Colon (tissue), 2 donors: ENCODE measurements around the gene ZDHHC19.
"Not testable (repeated sequence)": the region's sequence is repeated elsewhere in the genome, so short reads cannot be mapped to it uniquely, and the experiment has no call there.

Experiments
- FAIRE-seq: peaks from 2 replicates; lab custom pipeline; 2012; peaks lifted over from hg19 to GRCh38; lab: Jason Lieb, UNC
- donor health status: control.
- donor health status: control.

The ZDHHC19 gene

GRCh38 chr3:196222876-196223595, 11.8 kb upstream of the ZDHHC19 start:
- no peak for FAIRE-seq

- FAIRE-seq: no peak
Measured at GRCh38 chr3:196220991-196221390, 9.8 kb upstream of the ZDHHC19 start.

- FAIRE-seq: no peak
Measured at GRCh38 chr3:196220587-196220986, 9.4 kb upstream of the ZDHHC19 start.

- FAIRE-seq: no peak
Measured at GRCh38 chr3:196219970-196220311, 8.7 kb upstream of the ZDHHC19 start.

GRCh38 chr3:196219194-196219969, 8.2 kb upstream of the ZDHHC19 start:
- FAIRE-seq: no peak

GRCh38 chr3:196218155-196218712, 7.0 kb upstream of the ZDHHC19 start:
- no peak for FAIRE-seq

- FAIRE-seq: no peak
Measured at GRCh38 chr3:196217307-196218154, 6.3 kb upstream of the ZDHHC19 start.

- no peak for FAIRE-seq
Measured at GRCh38 chr3:196216681-196217211, 5.5 kb upstream of the ZDHHC19 start.

- no peak for FAIRE-seq
Measured at GRCh38 chr3:196216089-196216564, 4.9 kb upstream of the ZDHHC19 start, which contains the start of gene SLC51A. SLC51A (plus strand) TSS chr3:196216534; CDS start chr3:196216713, 179 bp downstream.

- FAIRE-seq: no peak
Measured at GRCh38 chr3:196215493-196216020, 4.4 kb upstream of the ZDHHC19 start.

- no peak for FAIRE-seq
Measured at GRCh38 chr3:196214783-196215441, 3.7 kb upstream of the ZDHHC19 start.

GRCh38 chr3:196209944-196210672, 1.1 kb downstream of the ZDHHC19 start:
- FAIRE-seq: not testable (repeated sequence)

- FAIRE-seq: no peak
Measured at GRCh38 chr3:196208942-196209695, 2.1 kb downstream of the ZDHHC19 start.

- FAIRE-seq: no peak
Measured at GRCh38 chr3:196207833-196208607, 3.2 kb downstream of the ZDHHC19 start.

GRCh38 chr3:196207159-196207832, 3.9 kb downstream of the ZDHHC19 start:
- FAIRE-seq: no peak

- not testable (repeated sequence) for FAIRE-seq
Measured at GRCh38 chr3:196205442-196206205, 5.6 kb downstream of the ZDHHC19 start.

GRCh38 chr3:196203846-196204245, 7.4 kb downstream of the ZDHHC19 start:
- FAIRE-seq: no peak
